Measurements from ENCODE around the gene MTARC2.

DNA sequence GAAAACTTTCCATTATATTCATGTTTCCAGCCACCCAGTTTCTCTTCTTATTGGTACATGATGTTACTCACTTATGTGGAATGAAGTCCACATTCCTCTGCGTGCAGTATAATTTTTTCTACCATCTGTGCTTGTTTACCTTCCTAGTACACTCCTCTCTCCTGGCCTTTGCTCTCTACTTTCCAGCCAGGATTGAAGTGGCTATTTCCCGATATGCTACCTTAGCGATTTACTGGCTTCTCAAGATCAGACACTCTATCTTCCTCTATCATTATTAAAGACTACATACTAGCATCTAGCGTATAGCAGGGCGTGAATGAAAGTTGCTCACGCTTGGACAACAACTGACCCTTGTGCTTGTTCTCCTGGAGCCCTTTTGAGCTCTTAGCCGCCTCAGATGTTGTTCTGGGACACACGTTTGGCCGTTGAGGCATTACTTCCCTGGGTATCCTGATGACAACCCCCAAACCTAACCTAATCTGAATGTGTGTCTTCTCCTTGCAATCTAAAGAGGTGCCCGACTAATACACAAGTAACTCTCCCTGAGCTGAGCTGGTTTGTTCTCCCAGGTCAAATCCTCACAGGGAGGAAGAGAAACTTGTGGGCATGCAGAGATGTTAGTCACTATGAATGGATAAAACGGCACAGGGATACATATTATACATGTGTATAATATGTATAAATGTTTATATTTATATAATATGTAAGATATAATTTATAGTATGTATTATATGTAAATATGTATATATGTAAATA, 13.4 kb upstream of the MTARC2 start:
- no peak for TF ChIP-seq CTCF (IDR thresholded peaks at IDR 0.05)
- TF ChIP-seq ZFX (IDR thresholded peaks at IDR 0.05; ENCODE audit: borderline replicate concordance), result no peak

All from 22Rv1 (cell line).